ENCODE data around the gene BLOC1S3. TPM values are rescaled to one million over a fixed set of nuclear protein-coding genes. Genes with fewer than 3 reads are reported as not detected.

BLOC1S3 gene
- total and polyA plus RNA-seq, 2 of the 4 experiments (the other 2 are of a cell fraction), result 1.1 to 4.9 TPM

- no peak overlapping the region for H2BK5ac ChIP-seq (ENCODE audit: low read depth, low read length, poor library complexity, severe bottlenecking)
- no peak overlapping the region for H3K18ac ChIP-seq (ENCODE audit: low read depth, low read length)
- no peak overlapping the region for H3K14ac ChIP-seq (replicated peaks; ENCODE audit: low read depth, low read length)
- no peak overlapping the region for H2BK120ac ChIP-seq (ENCODE audit: low read depth, low read length)
- no peak overlapping the region for H3K4ac ChIP-seq (ENCODE audit: low read depth, low read length)
- intact Hi-C loops (cut with micrococcal nuclease), result no loop called here
- TF ChIP-seq FOS (IDR thresholded peaks at IDR 0.05; ENCODE audit: low read depth, low read length) (0 out of 2 replicates have a peak, but pooled peaks have one; percentile 25), RFX5 (IDR thresholded peaks at IDR 0.05; ENCODE audit: low read depth, low read length) (no peak), MAZ (IDR thresholded peaks at IDR 0.05; ENCODE audit: borderline replicate concordance, low read depth, low read length) (no peak), MAFK (IDR thresholded peaks at IDR 0.05; ENCODE audit: low read depth, low read length) (0 out of 2 replicates have a peak, but pooled peaks have one; percentile 2), NFE2L2 (IDR thresholded peaks at IDR 0.05; ENCODE audit: low read depth, low read length) (0 out of 2 replicates have a peak, but pooled peaks have one; percentile 20)
- no peaks in the 10 kb centered on the region for H3K4me1 ChIP-seq (ENCODE audit: control insufficient read depth, insufficient read depth, low read length)
- dilution Hi-C loops (cut with HindIII; ENCODE audit: low sequenced_read_pairs, unreplicated experiment), result no loop called here
- ATAC-seq (ENCODE audit: low read depth) (peak; percentile 74), DNase-seq (peak; percentile 60)
- no peak overlapping the region for H4K8ac ChIP-seq (ENCODE audit: low read depth in 2 of 2, low read length in 2 of 2)
- 0 out of 2 replicates have a peak, but pooled peaks cover 2% of the 10 kb centered on the region for H3K9me1 ChIP-seq (ENCODE audit: insufficient read depth, low read length)
- no peak overlapping the region for H3K56ac ChIP-seq (ENCODE audit: extremely low read depth, insufficient read depth, low read length)
- no peaks in the 10 kb centered on the region for H3K9me3 ChIP-seq (ENCODE audit: control insufficient read depth, insufficient read depth, low read length)
- no peaks in the 10 kb centered on the region for H3K79me1 ChIP-seq (ENCODE audit: low read depth in 1 of 2, low read length in 2 of 2)
- no peak overlapping the region for H3K4me3 ChIP-seq (ENCODE audit: insufficient read depth, low read depth, low read length)
- POLR2A ChIA-PET (ENCODE audit: unreplicated experiment), result no interaction called here
- H3K27ac ChIP-seq (ENCODE audit: insufficient read depth, low read length), result no peak overlapping the region
- no peak overlapping the region for H2BK15ac ChIP-seq (ENCODE audit: low read depth, low read length)
- no TSS peak for BruUV-seq (replicated peaks)
- no CpG with 5 or more reads among the region's 6 CpGs for WGBS, 2 experiments (ENCODE audit: extremely low coverage in 2 of 2, insufficient read length in 1 of 2)
- CTCF ChIA-PET, result no interaction called here
- H3K4me2 ChIP-seq (ENCODE audit: low read depth, low read length), result no peak overlapping the region
- H4K91ac ChIP-seq (ENCODE audit: insufficient read depth, low read depth, low read length), result no peak overlapping the region
- no peak overlapping the region for H2BK20ac ChIP-seq (ENCODE audit: low read depth, low read length)
- H3K36me3 ChIP-seq (ENCODE audit: control insufficient read depth, insufficient read depth, low read length), result no peaks in the 10 kb centered on the region
- H3K23ac ChIP-seq (ENCODE audit: low read depth, low read length), result no peak overlapping the region
- H2AK5ac ChIP-seq (ENCODE audit: low read depth, low read length), result no peak overlapping the region
- no peaks in the 10 kb centered on the region for H3K27me3 ChIP-seq (ENCODE audit: control insufficient read depth, insufficient read depth, low read length)
- H4K5ac ChIP-seq (ENCODE audit: low read depth, low read length), result no peak overlapping the region
- in situ Hi-C loops (cut with MboI; ENCODE audit: low sequenced_read_pairs), result no loop called here
- no peak overlapping the region for H2AFZ ChIP-seq (replicated peaks; ENCODE audit: low read length, poor library complexity)
- H3K9ac ChIP-seq (ENCODE audit: low read depth, low read length), result no peak overlapping the region
- H4K20me1 ChIP-seq (ENCODE audit: insufficient read depth, low read length), result no peaks in the 10 kb centered on the region
- no peak overlapping the region for H2AK9ac ChIP-seq (replicated peaks; ENCODE audit: low read depth, low read length, poor library complexity)
Observed at GRCh38 chr19:45195764-45196163, 17.2 kb downstream of the BLOC1S3 start.
